ENCODE results near the gene ABCC8.

ABCC8 gene

DNA sequence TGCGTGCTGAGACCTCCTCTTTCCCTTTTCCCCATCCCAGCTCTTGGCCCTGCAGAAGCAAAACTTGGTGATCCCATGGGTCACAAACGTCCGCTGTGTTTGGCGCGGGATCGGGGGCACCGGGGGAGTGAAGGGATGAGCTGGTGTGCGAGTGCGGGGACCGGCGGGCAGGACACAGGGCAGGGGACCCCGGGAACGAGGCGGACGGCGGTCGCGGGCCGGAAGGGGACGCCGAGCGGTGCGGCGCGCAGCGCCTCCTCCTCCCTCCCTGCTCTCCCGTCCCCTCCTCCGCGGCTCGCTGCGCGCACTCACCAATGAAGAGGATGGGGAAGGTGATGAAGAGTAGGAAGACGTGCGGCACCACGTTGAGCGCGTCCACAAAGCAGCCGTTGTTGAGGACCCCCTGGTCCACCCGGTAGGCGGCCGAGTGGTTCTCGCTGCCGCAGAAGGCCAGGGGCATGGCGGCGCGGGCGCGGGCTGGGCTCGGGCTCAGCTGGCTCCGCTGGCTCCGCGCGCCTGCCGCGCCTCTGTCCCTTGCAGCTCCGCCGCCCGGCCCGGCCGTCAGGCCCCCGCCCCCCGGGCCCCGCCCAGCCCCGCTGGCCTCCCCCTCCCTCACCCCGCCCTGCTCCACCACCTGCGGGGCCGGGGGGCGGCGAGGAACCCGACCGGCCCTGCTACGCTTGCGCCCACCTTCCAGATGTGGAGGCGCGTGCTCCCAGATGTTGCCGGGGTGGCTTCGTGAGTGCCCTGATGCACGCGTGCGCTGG is at the start of gene ABCC8:
ABCC8 (minus strand) TSS at position 529 of the 767 bp plus-strand sequence; CDS start at position 460, 69 bp downstream.
- Histone ChIP-seq H3K36me3 (ENCODE audit: control insufficient read depth in 2 of 2, insufficient read depth in 2 of 2, low read length in 2 of 2) (no peaks in the 10 kb centered on the region), H3K27me3 (ENCODE audit: control insufficient read depth in 2 of 2, insufficient read depth in 2 of 2, low read length in 2 of 2) (peaks cover 38 to 50% of the 10 kb centered on the region in 2 donors), H3K4me1 (ENCODE audit: control insufficient read depth in 2 of 2, insufficient read depth in 2 of 2, low read length in 2 of 2) (peaks cover 0 to 3% of the 10 kb centered on the region in 2 donors), H3K27ac (ENCODE audit: low read depth in 2 of 2, low read length in 2 of 2) (no peak within 1 kb of the TSS), H3K9ac (ENCODE audit: low read depth in 1 of 2, low read length in 2 of 2) (no peak within 1 kb of the TSS), H3K9me3 (ENCODE audit: control insufficient read depth in 2 of 2, low read length in 2 of 2) (no peaks in the 10 kb centered on the region), H3K4me3 (ENCODE audit: low read length in 2 of 2) (peak within 1 kb of the TSS in 1 of 2 donors; percentile 22)

GRCh38 chr11:17526326-17526725 is 49.7 kb upstream of the ABCC8 start:
- Histone ChIP-seq H3K36me3 (ENCODE audit: control insufficient read depth in 2 of 2, insufficient read depth in 2 of 2, low read length in 2 of 2) (peaks cover 45 to 56% of the 10 kb centered on the region in 2 donors), H3K9ac (ENCODE audit: low read depth in 1 of 2, low read length in 2 of 2) (no peak overlapping the region), H3K27me3 (ENCODE audit: control insufficient read depth in 2 of 2, insufficient read depth in 2 of 2, low read length in 2 of 2) (no peaks in the 10 kb centered on the region), H3K4me3 (ENCODE audit: low read length in 2 of 2) (no peak overlapping the region), H3K27ac (ENCODE audit: low read depth in 2 of 2, low read length in 2 of 2) (no peak overlapping the region), H3K4me1 (ENCODE audit: control insufficient read depth in 2 of 2, insufficient read depth in 2 of 2, low read length in 2 of 2) (peaks cover 7 to 8% of the 10 kb centered on the region in 2 donors), H3K9me3 (ENCODE audit: control insufficient read depth in 2 of 2, low read length in 2 of 2) (no peaks in the 10 kb centered on the region)

GRCh38 chr11:17525570-17525969 is 48.9 kb upstream of the ABCC8 start:
- Histone ChIP-seq H3K9ac (ENCODE audit: low read depth in 1 of 2, low read length in 2 of 2) (no peak overlapping the region), H3K36me3 (ENCODE audit: control insufficient read depth in 2 of 2, insufficient read depth in 2 of 2, low read length in 2 of 2) (peaks cover 45 to 59% of the 10 kb centered on the region in 2 donors), H3K27ac (ENCODE audit: low read depth in 2 of 2, low read length in 2 of 2) (no peak overlapping the region), H3K4me3 (ENCODE audit: low read length in 2 of 2) (no peak overlapping the region), H3K4me1 (ENCODE audit: control insufficient read depth in 2 of 2, insufficient read depth in 2 of 2, low read length in 2 of 2) (peaks cover 0 to 4% of the 10 kb centered on the region in 2 donors), H3K27me3 (ENCODE audit: control insufficient read depth in 2 of 2, insufficient read depth in 2 of 2, low read length in 2 of 2) (no peaks in the 10 kb centered on the region), H3K9me3 (ENCODE audit: control insufficient read depth in 2 of 2, low read length in 2 of 2) (no peaks in the 10 kb centered on the region)

- Histone ChIP-seq H3K9me3 (ENCODE audit: control insufficient read depth in 2 of 2, low read length in 2 of 2) (no peaks in the 10 kb centered on the region), H3K36me3 (ENCODE audit: control insufficient read depth in 2 of 2, insufficient read depth in 2 of 2, low read length in 2 of 2) (peaks cover 49 to 60% of the 10 kb centered on the region in 2 donors), H3K9ac (ENCODE audit: low read depth in 1 of 2, low read length in 2 of 2) (no peak overlapping the region), H3K4me3 (ENCODE audit: low read length in 2 of 2) (no peak overlapping the region), H3K27me3 (ENCODE audit: control insufficient read depth in 2 of 2, insufficient read depth in 2 of 2, low read length in 2 of 2) (no peaks in the 10 kb centered on the region), H3K4me1 (ENCODE audit: control insufficient read depth in 2 of 2, insufficient read depth in 2 of 2, low read length in 2 of 2) (peaks cover 0 to 4% of the 10 kb centered on the region in 2 donors), H3K27ac (ENCODE audit: low read depth in 2 of 2, low read length in 2 of 2) (no peak overlapping the region)
These were observed 47.6 kb upstream of the ABCC8 start for GRCh38 chr11:17524221-17524620.

DNA sequence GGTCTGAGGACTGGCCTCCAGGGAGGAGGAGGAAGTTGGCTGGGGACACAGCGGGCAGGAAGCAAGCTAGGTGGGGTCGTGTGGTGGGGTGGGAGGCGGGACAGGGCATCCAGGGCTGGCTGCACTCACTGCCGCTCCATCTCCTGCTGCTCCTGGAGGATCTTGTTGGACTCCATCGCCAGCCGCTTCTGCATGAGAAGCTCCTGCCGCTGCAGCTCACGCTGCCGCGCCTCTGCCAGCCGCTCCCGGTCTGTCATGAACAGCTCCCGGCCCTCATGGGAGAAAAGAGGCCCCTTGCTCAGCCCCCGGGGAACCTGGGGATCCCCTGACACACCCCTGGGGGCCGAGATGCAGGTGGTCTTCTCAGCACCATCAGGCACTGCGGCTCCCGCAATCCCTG is 46.0 kb upstream of the ABCC8 start:
- Histone ChIP-seq H3K4me1 (ENCODE audit: control insufficient read depth in 2 of 2, insufficient read depth in 2 of 2, low read length in 2 of 2) (peaks cover 0 to under 1% of the 10 kb centered on the region in 2 donors), H3K4me3 (ENCODE audit: low read length in 2 of 2) (no peak overlapping the region), H3K27ac (ENCODE audit: low read depth in 2 of 2, low read length in 2 of 2) (no peak overlapping the region), H3K9ac (ENCODE audit: low read depth in 1 of 2, low read length in 2 of 2) (no peak overlapping the region), H3K9me3 (ENCODE audit: control insufficient read depth in 2 of 2, low read length in 2 of 2) (no peaks in the 10 kb centered on the region), H3K27me3 (ENCODE audit: control insufficient read depth in 2 of 2, insufficient read depth in 2 of 2, low read length in 2 of 2) (no peaks in the 10 kb centered on the region), H3K36me3 (ENCODE audit: control insufficient read depth in 2 of 2, insufficient read depth in 2 of 2, low read length in 2 of 2) (peaks cover 53 to 64% of the 10 kb centered on the region in 2 donors)

- no peak overlapping the region for H3K4me3 ChIP-seq (ENCODE audit: low read length in 2 of 2)
- no peak overlapping the region for H3K9ac ChIP-seq (ENCODE audit: low read depth in 1 of 2, low read length in 2 of 2)
- H3K9me3 ChIP-seq (ENCODE audit: control insufficient read depth in 2 of 2, low read length in 2 of 2): no peaks in the 10 kb centered on the region
- H3K4me1 ChIP-seq (ENCODE audit: control insufficient read depth in 2 of 2, insufficient read depth in 2 of 2, low read length in 2 of 2): no peaks in the 10 kb centered on the region
- H3K27ac ChIP-seq (ENCODE audit: low read depth in 2 of 2, low read length in 2 of 2): no peak overlapping the region
- no peaks in the 10 kb centered on the region for H3K27me3 ChIP-seq (ENCODE audit: control insufficient read depth in 2 of 2, insufficient read depth in 2 of 2, low read length in 2 of 2)
- peaks cover 53 to 66% of the 10 kb centered on the region in 2 donors for H3K36me3 ChIP-seq (ENCODE audit: control insufficient read depth in 2 of 2, insufficient read depth in 2 of 2, low read length in 2 of 2)
These were observed 44.7 kb upstream of the ABCC8 start for GRCh38 chr11:17521106-17521900.

DNA sequence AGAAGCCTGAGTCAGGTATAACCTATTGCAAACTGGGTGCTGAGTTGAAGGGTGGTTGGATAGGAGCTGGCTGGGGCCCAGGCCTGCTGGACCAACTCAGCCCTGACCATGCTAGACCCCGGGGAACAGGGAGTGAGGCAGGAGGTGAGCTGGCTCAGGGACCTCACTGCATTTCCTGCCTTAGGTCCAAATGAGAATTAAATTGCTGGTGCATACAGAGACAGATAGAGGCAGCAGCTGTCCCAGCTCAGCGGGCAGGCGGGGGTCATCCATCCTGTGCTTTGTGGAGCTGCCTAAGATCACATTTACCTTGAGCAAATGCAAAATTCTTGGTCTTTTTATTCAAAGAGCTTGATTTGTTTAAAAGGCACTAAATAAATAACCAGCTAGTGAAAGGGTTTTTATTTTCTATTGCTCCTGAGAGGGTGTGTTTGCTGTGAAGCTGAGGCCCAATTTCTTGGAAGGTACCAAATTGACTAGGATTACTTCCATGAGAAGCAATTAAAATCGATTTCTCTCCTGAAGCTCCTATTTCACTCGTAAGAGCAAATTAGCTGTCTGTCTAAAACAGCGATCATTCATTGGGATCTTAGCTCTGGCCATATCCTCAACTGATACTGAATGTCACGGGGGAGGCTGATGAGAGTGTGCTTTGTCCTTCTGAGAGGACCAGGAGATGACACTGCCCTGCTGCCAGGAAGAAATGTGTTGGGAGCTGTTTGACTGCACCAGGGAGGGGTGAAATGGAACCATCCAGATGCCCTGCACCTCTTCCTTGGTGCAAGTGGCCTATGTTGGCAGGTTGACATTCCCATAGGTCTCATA is 42.6 kb upstream of the ABCC8 start:
- H3K9ac ChIP-seq (ENCODE audit: low read depth in 1 of 2, low read length in 2 of 2): no peak overlapping the region
- no peaks in the 10 kb centered on the region for H3K27me3 ChIP-seq (ENCODE audit: control insufficient read depth in 2 of 2, insufficient read depth in 2 of 2, low read length in 2 of 2)
- H3K9me3 ChIP-seq (ENCODE audit: control insufficient read depth in 2 of 2, low read length in 2 of 2): no peaks in the 10 kb centered on the region
- H3K4me1 ChIP-seq (ENCODE audit: control insufficient read depth in 2 of 2, insufficient read depth in 2 of 2, low read length in 2 of 2): no peaks in the 10 kb centered on the region
- H3K36me3 ChIP-seq (ENCODE audit: control insufficient read depth in 2 of 2, insufficient read depth in 2 of 2, low read length in 2 of 2): peaks cover 57 to 62% of the 10 kb centered on the region in 2 donors
- H3K27ac ChIP-seq (ENCODE audit: low read depth in 2 of 2, low read length in 2 of 2): no peak overlapping the region
- H3K4me3 ChIP-seq (ENCODE audit: low read length in 2 of 2): no peak overlapping the region

- Histone ChIP-seq H3K4me3 (ENCODE audit: low read length in 2 of 2) (no peak overlapping the region), H3K9me3 (ENCODE audit: control insufficient read depth in 2 of 2, low read length in 2 of 2) (no peaks in the 10 kb centered on the region), H3K27ac (ENCODE audit: low read depth in 2 of 2, low read length in 2 of 2) (no peak overlapping the region), H3K4me1 (ENCODE audit: control insufficient read depth in 2 of 2, insufficient read depth in 2 of 2, low read length in 2 of 2) (no peaks in the 10 kb centered on the region), H3K36me3 (ENCODE audit: control insufficient read depth in 2 of 2, insufficient read depth in 2 of 2, low read length in 2 of 2) (peaks cover 49 to 58% of the 10 kb centered on the region in 2 donors), H3K27me3 (ENCODE audit: control insufficient read depth in 2 of 2, insufficient read depth in 2 of 2, low read length in 2 of 2) (no peaks in the 10 kb centered on the region), H3K9ac (ENCODE audit: low read depth in 1 of 2, low read length in 2 of 2) (no peak overlapping the region)
These were observed 41.7 kb upstream of the ABCC8 start for GRCh38 chr11:17518366-17518765.

- Histone ChIP-seq H3K4me3 (ENCODE audit: low read length in 2 of 2) (no peak overlapping the region), H3K4me1 (ENCODE audit: control insufficient read depth in 2 of 2, insufficient read depth in 2 of 2, low read length in 2 of 2) (no peaks in the 10 kb centered on the region), H3K27me3 (ENCODE audit: control insufficient read depth in 2 of 2, insufficient read depth in 2 of 2, low read length in 2 of 2) (no peaks in the 10 kb centered on the region), H3K27ac (ENCODE audit: low read depth in 2 of 2, low read length in 2 of 2) (no peak overlapping the region), H3K9ac (ENCODE audit: low read depth in 1 of 2, low read length in 2 of 2) (no peak overlapping the region), H3K36me3 (ENCODE audit: control insufficient read depth in 2 of 2, insufficient read depth in 2 of 2, low read length in 2 of 2) (peaks cover 42 to 51% of the 10 kb centered on the region in 2 donors), H3K9me3 (ENCODE audit: control insufficient read depth in 2 of 2, low read length in 2 of 2) (no peaks in the 10 kb centered on the region)
These were observed 40.5 kb upstream of the ABCC8 start for GRCh38 chr11:17517186-17517585.
